ENCODE data around the gene GREB1L.

Gene GREB1L

GRCh38 chr18:21265971-21266673 lies 24.1 kb downstream of the GREB1L start:
- TF ChIP-seq CTCF (IDR thresholded peaks at IDR 0.05; ENCODE audit: low read depth, low read length): no peak
- no peaks in the 10 kb centered on the region for H3K27me3 ChIP-seq
- H3K36me3 ChIP-seq: no peaks in the 10 kb centered on the region
- H3K4me1 ChIP-seq: no peaks in the 10 kb centered on the region
- no peak overlapping the region for H3K4me3 ChIP-seq (ENCODE audit: low read depth, low read length)
- no peak for DNase-seq
- H3K9me3 ChIP-seq: no peaks in the 10 kb centered on the region

DNA sequence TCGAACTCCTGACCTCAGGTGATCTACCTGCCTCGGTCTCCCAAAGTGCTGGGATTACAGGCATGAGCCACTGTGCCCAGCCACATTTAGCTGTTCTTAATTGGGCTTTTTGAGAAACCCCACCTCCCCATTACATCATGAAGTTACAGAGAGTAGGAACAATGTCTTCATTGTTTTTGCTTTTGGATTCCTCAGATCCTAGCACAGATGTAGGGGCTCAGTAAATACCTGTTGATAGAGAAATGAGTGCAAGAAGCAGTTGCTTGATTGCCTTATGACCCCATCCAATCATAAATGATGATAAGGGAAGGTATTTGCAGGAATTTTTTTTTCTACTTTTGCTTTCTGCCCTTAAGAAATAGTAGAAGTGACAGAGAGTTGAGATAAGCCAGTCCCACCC lies 25.4 kb downstream of the GREB1L start:
- TF ChIP-seq CTCF (IDR thresholded peaks at IDR 0.05; ENCODE audit: low read depth, low read length): no peak
- H3K4me3 ChIP-seq (ENCODE audit: low read depth, low read length): no peak overlapping the region
- no peaks in the 10 kb centered on the region for H3K4me1 ChIP-seq
- no peaks in the 10 kb centered on the region for H3K9me3 ChIP-seq
- no peaks in the 10 kb centered on the region for H3K27me3 ChIP-seq
- no peak for DNase-seq
- H3K36me3 ChIP-seq: no peaks in the 10 kb centered on the region

- Histone ChIP-seq H3K27me3 (no peaks in the 10 kb centered on the region), H3K36me3 (no peaks in the 10 kb centered on the region), H3K4me3 (ENCODE audit: low read depth, low read length) (no peak overlapping the region), H3K9me3 (no peaks in the 10 kb centered on the region), H3K4me1 (no peaks in the 10 kb centered on the region)
- no peak for TF ChIP-seq CTCF (IDR thresholded peaks at IDR 0.05; ENCODE audit: low read depth, low read length)
- no peak for DNase-seq
These were observed 27.3 kb downstream of the GREB1L start for GRCh38 chr18:21269349-21269748.

GRCh38 chr18:21270453-21270852 lies 28.4 kb downstream of the GREB1L start:
- no peak for TF ChIP-seq CTCF (IDR thresholded peaks at IDR 0.05; ENCODE audit: low read depth, low read length)

GRCh38 chr18:21272016-21272579 lies 30.1 kb downstream of the GREB1L start:
- Histone ChIP-seq H3K36me3 (no peaks in the 10 kb centered on the region), H3K9me3 (no peaks in the 10 kb centered on the region), H3K4me1 (no peaks in the 10 kb centered on the region), H3K4me3 (ENCODE audit: low read depth, low read length) (no peak overlapping the region), H3K27me3 (no peaks in the 10 kb centered on the region)
- no peak for DNase-seq
- TF ChIP-seq CTCF (IDR thresholded peaks at IDR 0.05; ENCODE audit: low read depth, low read length): no peak

More at GRCh38 chr18:21270453-21270852, 28.4 kb downstream of the GREB1L start:
- Histone ChIP-seq H3K9me3 (no peaks in the 10 kb centered on the region), H3K27me3 (no peaks in the 10 kb centered on the region), H3K4me1 (no peaks in the 10 kb centered on the region), H3K36me3 (no peaks in the 10 kb centered on the region), H3K4me3 (ENCODE audit: low read depth, low read length) (no peak overlapping the region)
- no peak for DNase-seq

DNA sequence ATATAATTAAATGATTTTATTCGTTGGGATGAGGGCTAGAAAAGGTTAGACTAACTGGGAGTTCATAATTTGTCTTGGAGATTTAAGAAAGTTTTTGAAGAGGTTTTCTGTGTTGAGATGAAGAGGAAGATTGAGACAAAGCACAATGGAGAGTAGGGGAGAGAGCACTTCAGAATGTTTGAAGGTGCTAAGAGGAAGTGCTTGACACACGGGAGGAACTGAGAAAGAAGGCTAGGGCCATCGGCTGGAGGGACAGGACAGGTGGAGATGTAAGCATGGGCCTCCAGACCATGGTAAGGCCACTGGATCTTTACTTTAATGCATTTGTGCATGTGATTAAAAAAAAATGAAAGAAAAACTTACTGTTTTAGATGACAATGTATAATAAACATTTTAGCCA lies 31.5 kb downstream of the GREB1L start:
- Histone ChIP-seq H3K4me1 (no peaks in the 10 kb centered on the region), H3K36me3 (no peaks in the 10 kb centered on the region), H3K9me3 (no peaks in the 10 kb centered on the region), H3K27me3 (no peaks in the 10 kb centered on the region), H3K4me3 (ENCODE audit: low read depth, low read length) (no peak overlapping the region)
- no peak for DNase-seq
- no peak for TF ChIP-seq CTCF (IDR thresholded peaks at IDR 0.05; ENCODE audit: low read depth, low read length)

All from BE2C (cell line).